ENCODE measurements around the gene PLCG1. TPM values are rescaled to one million over a fixed set of nuclear protein-coding genes. Genes with fewer than 3 reads are reported as not detected.

Gene PLCG1
- total and polyA plus RNA-seq, 4 donors, result 2.0 to 30.4 (median 16.1) TPM

GRCh38 chr20:41222296-41222695, 85.0 kb downstream of the PLCG1 start:
- H3K9me3 ChIP-seq (ENCODE audit: control insufficient read depth in 4 of 4, low read length in 3 of 4), result no peaks in the 10 kb centered on the region
- H3K27ac ChIP-seq (ENCODE audit: low read depth in 1 of 2, low read length in 2 of 2), result no peak overlapping the region
- peaks cover 0 to 5% (median 0%) of the 10 kb centered on the region in 4 donors for H3K36me3 ChIP-seq (ENCODE audit: control insufficient read depth in 4 of 4, insufficient read depth in 3 of 4, low read depth in 1 of 4, low read length in 3 of 4)
- no peak overlapping the region for H3K9ac ChIP-seq (ENCODE audit: low read depth in 1 of 2, low read length in 2 of 2)
- H3K4me1 ChIP-seq (ENCODE audit: control insufficient read depth in 4 of 4, insufficient read depth in 4 of 4, low read length in 3 of 4), result no peaks in the 10 kb centered on the region
- no peak for DNase-seq (ENCODE audit: low spot score)
- TF ChIP-seq RXRA (IDR thresholded peaks at IDR 0.05) (no peak), HNF4A (conservative IDR thresholded peaks at IDR 0.05) (no peak), ATF3 (IDR thresholded peaks at IDR 0.05) (no peak)
- H3K27me3 ChIP-seq (ENCODE audit: control insufficient read depth in 4 of 4, insufficient read depth in 4 of 4, low read length in 3 of 4), result no peaks in the 10 kb centered on the region
- H3K4me3 ChIP-seq (ENCODE audit: low read depth in 1 of 3, low read length in 3 of 3), result no peak overlapping the region
- 96% methylated on average over 1 of the region's 1 CpG for WGBS

- H3K4me3 ChIP-seq (ENCODE audit: low read depth in 1 of 3, low read length in 3 of 3), result no peak overlapping the region
- H3K36me3 ChIP-seq (ENCODE audit: control insufficient read depth in 4 of 4, insufficient read depth in 3 of 4, low read depth in 1 of 4, low read length in 3 of 4), result peaks cover 0 to 3% (median 0%) of the 10 kb centered on the region in 4 donors
- TF ChIP-seq, protein P1, sequence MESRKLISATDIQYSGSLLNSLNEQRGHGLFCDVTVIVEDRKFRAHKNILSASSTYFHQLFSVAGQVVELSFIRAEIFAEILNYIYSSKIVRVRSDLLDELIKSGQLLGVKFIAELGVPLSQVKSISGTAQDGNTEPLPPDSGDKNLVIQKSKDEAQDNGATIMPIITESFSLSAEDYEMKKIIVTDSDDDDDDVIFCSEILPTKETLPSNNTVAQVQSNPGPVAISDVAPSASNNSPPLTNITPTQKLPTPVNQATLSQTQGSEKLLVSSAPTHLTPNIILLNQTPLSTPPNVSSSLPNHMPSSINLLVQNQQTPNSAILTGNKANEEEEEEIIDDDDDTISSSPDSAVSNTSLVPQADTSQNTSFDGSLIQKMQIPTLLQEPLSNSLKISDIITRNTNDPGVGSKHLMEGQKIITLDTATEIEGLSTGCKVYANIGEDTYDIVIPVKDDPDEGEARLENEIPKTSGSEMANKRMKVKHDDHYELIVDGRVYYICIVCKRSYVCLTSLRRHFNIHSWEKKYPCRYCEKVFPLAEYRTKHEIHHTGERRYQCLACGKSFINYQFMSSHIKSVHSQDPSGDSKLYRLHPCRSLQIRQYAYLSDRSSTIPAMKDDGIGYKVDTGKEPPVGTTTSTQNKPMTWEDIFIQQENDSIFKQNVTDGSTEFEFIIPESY (IDR thresholded peaks at IDR 0.05), result no peak
- no peak for TF ChIP-seq ATF3 (IDR thresholded peaks at IDR 0.05)
- no peak for TF ChIP-seq TAF1 (conservative IDR thresholded peaks at IDR 0.05)
- no peak for TF ChIP-seq GABPA (IDR thresholded peaks at IDR 0.05 in 1 of 2, conservative IDR thresholded peaks at IDR 0.05 in 1 of 2)
- TF ChIP-seq, protein P2, sequence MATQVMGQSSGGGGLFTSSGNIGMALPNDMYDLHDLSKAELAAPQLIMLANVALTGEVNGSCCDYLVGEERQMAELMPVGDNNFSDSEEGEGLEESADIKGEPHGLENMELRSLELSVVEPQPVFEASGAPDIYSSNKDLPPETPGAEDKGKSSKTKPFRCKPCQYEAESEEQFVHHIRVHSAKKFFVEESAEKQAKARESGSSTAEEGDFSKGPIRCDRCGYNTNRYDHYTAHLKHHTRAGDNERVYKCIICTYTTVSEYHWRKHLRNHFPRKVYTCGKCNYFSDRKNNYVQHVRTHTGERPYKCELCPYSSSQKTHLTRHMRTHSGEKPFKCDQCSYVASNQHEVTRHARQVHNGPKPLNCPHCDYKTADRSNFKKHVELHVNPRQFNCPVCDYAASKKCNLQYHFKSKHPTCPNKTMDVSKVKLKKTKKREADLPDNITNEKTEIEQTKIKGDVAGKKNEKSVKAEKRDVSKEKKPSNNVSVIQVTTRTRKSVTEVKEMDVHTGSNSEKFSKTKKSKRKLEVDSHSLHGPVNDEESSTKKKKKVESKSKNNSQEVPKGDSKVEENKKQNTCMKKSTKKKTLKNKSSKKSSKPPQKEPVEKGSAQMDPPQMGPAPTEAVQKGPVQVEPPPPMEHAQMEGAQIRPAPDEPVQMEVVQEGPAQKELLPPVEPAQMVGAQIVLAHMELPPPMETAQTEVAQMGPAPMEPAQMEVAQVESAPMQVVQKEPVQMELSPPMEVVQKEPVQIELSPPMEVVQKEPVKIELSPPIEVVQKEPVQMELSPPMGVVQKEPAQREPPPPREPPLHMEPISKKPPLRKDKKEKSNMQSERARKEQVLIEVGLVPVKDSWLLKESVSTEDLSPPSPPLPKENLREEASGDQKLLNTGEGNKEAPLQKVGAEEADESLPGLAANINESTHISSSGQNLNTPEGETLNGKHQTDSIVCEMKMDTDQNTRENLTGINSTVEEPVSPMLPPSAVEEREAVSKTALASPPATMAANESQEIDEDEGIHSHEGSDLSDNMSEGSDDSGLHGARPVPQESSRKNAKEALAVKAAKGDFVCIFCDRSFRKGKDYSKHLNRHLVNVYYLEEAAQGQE (IDR thresholded peaks at IDR 0.05), result no peak
- no peak for TF ChIP-seq FOXA1 (IDR thresholded peaks at IDR 0.05)
- H3K27me3 ChIP-seq (ENCODE audit: control insufficient read depth in 4 of 4, insufficient read depth in 4 of 4, low read length in 3 of 4), result no peaks in the 10 kb centered on the region
- H3K9ac ChIP-seq (ENCODE audit: low read depth in 1 of 2, low read length in 2 of 2), result no peak overlapping the region
- no peak overlapping the region for H3K27ac ChIP-seq (ENCODE audit: low read depth in 1 of 2, low read length in 2 of 2)
- no peaks in the 10 kb centered on the region for H3K4me1 ChIP-seq (ENCODE audit: control insufficient read depth in 4 of 4, insufficient read depth in 4 of 4, low read length in 3 of 4)
- DNase-seq (ENCODE audit: low spot score), result no peak
- no peaks in the 10 kb centered on the region for H3K9me3 ChIP-seq (ENCODE audit: control insufficient read depth in 4 of 4, low read length in 3 of 4)
Observed at GRCh38 chr20:41222703-41223102, 85.4 kb downstream of the PLCG1 start.

- Histone ChIP-seq H3K27me3 (ENCODE audit: control insufficient read depth in 4 of 4, insufficient read depth in 4 of 4, low read length in 3 of 4) (no peaks in the 10 kb centered on the region), H3K27ac (ENCODE audit: low read depth in 1 of 2, low read length in 2 of 2) (no peak overlapping the region), H3K9me3 (ENCODE audit: control insufficient read depth in 4 of 4, low read length in 3 of 4) (no peaks in the 10 kb centered on the region), H3K4me1 (ENCODE audit: control insufficient read depth in 4 of 4, insufficient read depth in 4 of 4, low read length in 3 of 4) (no peaks in the 10 kb centered on the region), H3K36me3 (ENCODE audit: control insufficient read depth in 4 of 4, insufficient read depth in 3 of 4, low read depth in 1 of 4, low read length in 3 of 4) (no peaks in the 10 kb centered on the region), H3K9ac (ENCODE audit: low read depth in 1 of 2, low read length in 2 of 2) (no peak overlapping the region), H3K4me3 (ENCODE audit: low read depth in 1 of 3, low read length in 3 of 3) (no peak overlapping the region)
- TF ChIP-seq, protein P3, sequence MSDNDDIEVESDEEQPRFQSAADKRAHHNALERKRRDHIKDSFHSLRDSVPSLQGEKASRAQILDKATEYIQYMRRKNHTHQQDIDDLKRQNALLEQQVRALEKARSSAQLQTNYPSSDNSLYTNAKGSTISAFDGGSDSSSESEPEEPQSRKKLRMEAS (IDR thresholded peaks at IDR 0.05), result no peak
- no peak for TF ChIP-seq NR2F2 (IDR thresholded peaks at IDR 0.05)
- no peak for TF ChIP-seq RAD21 (IDR thresholded peaks at IDR 0.05)
- no peak for TF ChIP-seq EGR1 (IDR thresholded peaks at IDR 0.05; ENCODE audit: low read depth in 2 of 2)
- no peak for TF ChIP-seq CTCF (IDR thresholded peaks at IDR 0.05; ENCODE audit: low read depth, low read length, missing input control)
- no peak for TF ChIP-seq FOXA1 (IDR thresholded peaks at IDR 0.05)
- no peak for TF ChIP-seq GABPA (IDR thresholded peaks at IDR 0.05 in 1 of 2, conservative IDR thresholded peaks at IDR 0.05 in 1 of 2)
- TF ChIP-seq RXRA (IDR thresholded peaks at IDR 0.05), result no peak
- TF ChIP-seq, protein P2 (IDR thresholded peaks at IDR 0.05), result no peak
- TF ChIP-seq YY1 (IDR thresholded peaks at IDR 0.05), result no peak
- no peak for TF ChIP-seq FOXA2 (IDR thresholded peaks at IDR 0.05)
- no peak for DNase-seq (ENCODE audit: low spot score)
Observed at GRCh38 chr20:41223112-41223511, 85.8 kb downstream of the PLCG1 start.

Data from liver (tissue), 9 donors.